Stimulated activated CD4-positive, alpha-beta T cell treated with anti-CD3 and anti-CD28 coated beads, Interleukin-1b, Interleukin-23, amount 100 ng/mL, for 1 hour (primary cell): Measurements from ENCODE around the gene HPD.
A peak's percentile ranks its signal among the peaks of the same experiment; 100 is the strongest.

ENCODE experiments used
- DNase-seq, 2 donors: peaks; one replicate each; pipeline ENCODE4 v3.0.0-alpha.2; 2020; ENCODE audit warnings: low read depth in 2 of 2

HPD gene

GRCh38 chr12:121811434-121812319 lies 47.0 kb downstream of the HPD start:
- DNase-seq: no peak

DNA sequence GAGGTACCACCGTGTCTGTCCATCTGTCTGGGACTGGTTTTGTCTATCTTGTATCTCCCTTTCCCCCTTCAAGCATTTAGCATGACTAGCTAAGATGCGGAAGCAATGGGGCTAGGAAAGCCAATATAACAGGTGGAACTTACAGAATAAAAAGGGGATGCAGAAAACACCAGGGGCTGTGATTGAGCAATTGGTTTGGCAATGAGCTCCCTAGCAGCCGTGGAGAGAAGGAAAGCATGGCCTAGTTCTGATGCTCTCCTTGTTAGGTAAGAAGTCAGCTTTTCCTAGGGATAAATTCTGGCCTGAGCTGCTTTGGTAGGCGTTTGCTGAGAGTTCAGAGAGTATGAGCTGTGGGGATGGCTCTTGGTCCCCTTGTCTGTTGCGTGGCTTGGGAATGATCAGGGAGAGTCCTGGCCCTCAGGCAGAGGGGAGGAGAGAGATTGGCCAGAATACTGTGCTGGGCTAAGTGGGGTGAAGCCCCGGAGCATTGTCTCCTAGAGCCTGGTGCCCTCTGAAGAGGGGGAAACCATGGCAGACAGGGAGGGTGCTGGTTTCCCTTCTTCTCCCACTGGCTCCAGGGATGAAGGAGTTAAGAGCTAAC lies 47.7 kb downstream of the HPD start:
- no peak for DNase-seq

DNA sequence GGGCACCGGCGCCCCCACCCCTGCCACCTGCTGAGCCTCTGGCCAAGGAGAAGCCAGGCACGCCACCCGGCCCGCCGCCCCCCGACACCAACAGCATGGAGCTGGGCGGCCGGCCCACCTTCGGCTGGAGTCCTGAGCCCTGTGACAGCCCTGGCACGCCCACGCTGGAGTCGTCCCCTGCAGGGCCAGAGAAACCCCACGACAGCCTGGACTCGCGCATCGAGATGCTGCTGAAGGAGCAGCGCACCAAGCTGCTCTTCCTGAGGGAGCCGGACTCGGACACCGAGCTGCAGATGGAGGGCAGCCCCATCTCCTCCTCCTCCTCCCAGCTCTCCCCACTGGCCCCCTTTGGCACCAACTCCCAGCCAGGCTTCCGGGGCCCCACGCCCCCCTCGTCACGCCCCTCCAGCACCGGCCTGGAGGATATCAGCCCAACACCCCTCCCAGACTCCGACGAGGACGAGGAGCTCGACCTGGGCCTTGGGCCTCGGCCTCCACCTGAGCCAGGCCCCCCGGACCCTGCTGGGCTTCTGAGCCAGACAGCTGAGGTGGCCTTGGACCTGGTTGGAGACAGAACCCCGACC lies 48.3 kb downstream of the HPD start:
- no peak for DNase-seq

DNA sequence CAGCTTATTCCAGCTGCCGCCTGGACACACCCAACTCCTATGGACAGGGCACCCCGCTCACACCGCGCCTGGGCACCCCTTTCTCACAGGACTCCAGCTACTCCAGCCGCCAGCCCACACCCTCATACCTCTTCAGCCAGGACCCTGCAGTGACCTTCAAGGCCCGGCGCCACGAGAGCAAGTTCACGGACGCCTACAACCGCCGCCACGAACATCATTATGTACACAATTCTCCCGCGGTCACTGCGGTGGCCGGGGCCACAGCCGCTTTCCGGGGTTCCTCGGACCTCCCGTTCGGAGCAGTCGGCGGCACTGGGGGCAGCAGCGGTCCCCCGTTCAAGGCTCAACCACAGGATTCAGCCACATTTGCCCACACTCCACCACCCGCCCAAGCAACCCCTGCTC lies 48.9 kb downstream of the HPD start:
- DNase-seq: no peak

DNA sequence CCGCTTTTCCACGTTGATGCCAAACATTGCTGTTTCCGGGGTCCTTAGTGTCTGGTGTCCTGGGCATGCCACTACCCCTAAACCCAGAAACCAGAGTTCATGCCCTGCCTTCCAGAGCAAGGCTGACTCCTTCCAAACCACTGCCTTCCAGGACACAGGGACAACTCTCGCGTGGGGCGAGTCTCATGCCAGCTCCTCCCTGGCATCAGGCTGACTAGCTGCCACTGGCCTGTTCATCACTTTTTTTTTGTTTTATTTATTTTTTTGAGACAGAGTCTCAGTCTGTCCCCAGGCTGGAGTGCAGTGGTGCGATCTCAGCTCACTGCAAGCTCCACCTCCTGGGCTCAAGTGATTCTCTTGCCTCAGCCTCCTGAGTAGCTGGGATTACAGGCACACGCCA lies 50.0 kb downstream of the HPD start:
- DNase-seq: no peak

GRCh38 chr12:121807642-121808347 lies 50.9 kb downstream of the HPD start:
- no peak for DNase-seq

GRCh38 chr12:121806546-121807423 lies 51.9 kb downstream of the HPD start:
- no peak for DNase-seq

DNA sequence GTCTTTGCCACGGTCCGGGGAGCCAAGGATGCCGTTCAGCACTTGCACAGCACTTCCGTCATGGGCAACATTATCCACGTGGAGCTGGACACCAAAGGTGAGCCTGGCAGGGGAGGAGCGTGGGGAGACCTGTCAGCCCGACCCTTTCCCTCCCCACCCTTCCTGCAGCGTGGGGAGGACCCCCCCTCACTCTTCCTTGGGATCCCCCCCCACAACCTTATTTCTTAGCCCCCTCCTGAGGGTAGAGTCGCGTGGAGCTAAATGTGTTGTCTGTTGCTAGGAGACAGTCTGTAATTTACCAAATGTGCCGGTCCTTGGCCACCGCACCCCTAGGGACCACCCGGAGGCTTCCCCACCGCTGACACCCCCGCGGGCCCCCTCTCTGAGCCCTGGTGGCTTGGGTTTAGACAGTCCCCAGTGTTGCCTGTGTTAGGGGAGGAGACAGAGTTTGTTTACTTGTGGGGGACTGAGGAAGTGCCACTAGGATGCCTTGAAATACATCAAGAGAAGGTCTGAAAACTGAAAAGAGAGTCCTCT lies 52.6 kb downstream of the HPD start:
- DNase-seq: no peak

DNA sequence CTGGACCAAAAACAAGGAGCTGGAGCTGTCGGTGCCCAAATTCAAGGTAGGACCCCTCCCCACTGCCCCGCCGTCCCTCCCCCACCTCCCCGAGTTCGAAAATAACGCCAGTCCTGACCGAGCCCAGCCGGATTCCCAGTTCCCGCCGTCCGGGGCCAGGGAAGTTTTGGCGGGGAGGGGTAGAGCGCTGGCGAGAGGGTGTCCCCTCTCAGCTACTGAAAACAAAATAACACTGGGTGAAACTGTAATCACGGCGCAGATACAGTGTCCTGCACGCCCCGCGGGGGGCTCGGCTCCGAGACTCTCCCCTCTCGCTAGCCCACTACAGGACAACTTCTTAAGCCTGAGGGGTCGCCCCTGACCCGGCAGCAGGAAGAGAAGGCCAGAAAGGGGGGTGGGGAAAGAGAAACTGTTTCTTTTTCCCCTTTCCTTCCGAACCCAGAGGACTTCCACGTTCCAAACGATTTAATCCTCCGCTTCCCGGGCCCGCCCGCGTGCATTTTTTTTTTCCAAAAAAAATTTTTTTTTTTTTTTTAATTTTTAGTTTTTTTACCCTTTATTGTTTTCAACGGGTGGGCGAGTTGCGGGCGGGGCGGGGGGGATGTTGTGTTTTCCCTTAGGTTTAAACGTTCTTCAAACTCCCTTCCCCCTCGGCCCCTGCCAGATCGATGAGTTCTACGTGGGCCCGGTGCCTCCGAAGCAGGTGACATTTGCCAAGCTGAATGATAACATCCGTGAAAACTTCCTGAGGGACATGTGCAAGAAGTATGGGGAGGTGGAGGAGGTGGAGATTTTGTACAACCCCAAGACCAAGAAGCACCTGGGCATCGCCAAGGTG lies 53.3 kb downstream of the HPD start:
- no peak for DNase-seq

DNA sequence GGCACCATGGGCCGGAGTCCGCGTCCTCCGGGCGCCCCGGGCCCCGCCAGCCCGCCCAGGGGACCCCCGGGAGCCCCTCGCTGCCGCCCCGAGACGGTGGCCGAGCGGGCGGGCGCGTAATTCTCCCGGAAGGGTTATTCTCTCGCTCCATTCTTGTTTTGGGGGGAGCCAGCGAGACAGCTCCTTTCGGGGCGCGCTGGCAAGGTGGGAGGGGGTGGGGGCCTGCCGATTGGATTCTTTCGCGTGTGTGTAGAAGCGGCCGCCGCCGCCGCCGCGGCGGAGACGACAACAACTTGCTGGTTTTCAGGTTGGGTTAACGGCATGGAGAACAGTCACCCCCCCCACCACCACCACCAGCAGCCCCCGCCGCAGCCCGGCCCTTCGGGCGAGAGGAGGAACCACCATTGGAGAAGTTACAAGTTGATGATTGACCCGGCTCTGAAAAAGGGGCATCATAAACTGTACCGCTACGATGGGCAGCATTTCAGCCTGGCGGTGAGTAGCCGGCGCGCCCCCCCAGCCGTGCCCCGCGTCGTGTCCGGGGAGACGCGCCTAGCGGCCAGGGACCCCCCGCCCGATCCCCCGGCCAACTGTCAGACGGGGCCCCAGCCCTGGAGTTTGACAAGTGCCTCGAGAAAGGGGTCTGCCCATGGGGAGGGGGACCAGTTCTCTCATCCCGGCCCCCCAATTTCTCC lies 54.1 kb downstream of the HPD start:
- no peak for DNase-seq

- DNase-seq: no peak
These were observed 54.7 kb downstream of the HPD start, which contains the start of gene SETD1B for GRCh38 chr12:121803861-121804416. SETD1B (plus strand) TSS chr12:121804009; CDS start chr12:121804738, 729 bp downstream.

- DNase-seq: peak; percentile 67 to 78
These were observed 55.6 kb downstream of the HPD start for GRCh38 chr12:121802843-121803698.

GRCh38 chr12:121802485-121802842 lies 56.2 kb downstream of the HPD start:
- DNase-seq: no peak

GRCh38 chr12:121801595-121802484 lies 56.8 kb downstream of the HPD start:
- DNase-seq: no peak

DNA sequence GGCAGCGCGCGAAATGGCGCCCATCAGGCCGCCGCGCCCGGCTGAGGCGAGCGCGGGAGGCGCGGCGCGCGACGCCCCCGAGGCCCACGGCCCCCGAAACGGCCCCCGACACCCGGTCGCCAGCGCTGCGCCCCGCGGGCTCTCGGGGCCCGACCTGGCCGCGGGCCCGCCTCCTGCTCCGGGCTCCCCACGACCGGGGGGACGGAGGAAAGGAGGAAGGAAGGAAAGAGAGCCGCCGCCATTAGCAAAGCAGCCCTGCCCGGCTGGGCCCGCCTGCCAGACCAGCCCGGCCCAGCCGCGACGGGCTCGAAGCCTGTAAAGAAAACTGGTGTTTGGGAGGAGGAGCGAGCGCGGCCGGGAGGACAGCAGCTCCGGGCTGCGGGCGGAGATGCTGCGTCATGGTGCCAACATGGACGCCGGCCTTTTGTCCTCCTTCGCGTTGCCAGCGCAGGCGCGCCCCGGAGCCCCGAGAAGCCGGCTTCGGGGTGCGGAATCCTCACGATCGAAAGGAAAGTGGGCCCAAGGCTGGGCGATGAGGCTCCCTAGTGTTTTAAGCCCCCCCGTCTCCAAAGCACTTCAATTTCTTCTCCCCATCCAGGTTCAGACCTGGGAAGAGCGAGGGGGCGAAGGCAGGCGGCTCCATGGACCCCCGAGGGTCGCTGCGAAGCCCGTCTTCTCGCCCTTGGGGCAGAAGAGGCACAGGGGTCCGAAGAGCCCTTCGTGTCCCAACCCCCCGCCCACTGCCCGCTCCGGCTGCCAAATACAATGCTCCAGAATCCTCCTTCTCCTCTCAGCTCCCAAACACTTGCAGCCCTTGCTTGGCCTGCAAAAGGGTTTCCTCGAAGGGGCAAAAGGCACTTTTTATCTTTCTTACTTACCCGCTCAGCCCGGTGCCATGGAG lies 57.7 kb downstream of the HPD start:
- DNase-seq: no peak
